Uterus (tissue), 4 donors: Measurements from ENCODE around the gene GPATCH2. TPM values are rescaled to one million over a fixed set of nuclear protein-coding genes. Genes with fewer than 3 reads are reported as not detected.

Experiments
- DNase-seq, 2 donors: peaks; one replicate each; pipeline ENCODE4 v3.0.0-alpha.2; 2019 to 2020
- H3K27ac ChIP-seq, 2 donors: fragments of 200-600 bp; sonication (generic); 1 replicate in 1 of 2; 2 replicates in 1 of 2; pipeline ENCODE4 v1.5.1; 2016 to 2018
- H3K27me3 ChIP-seq, 2 donors: fragments of 200-600 bp; sonication (generic); one replicate each; pipeline ENCODE4 v1.5.1; 2018 to 2019; ENCODE audit warnings: control low read depth in 1 of 2
- H3K36me3 ChIP-seq, 2 donors: fragments of 200-600 bp; sonication (generic); one replicate each; pipeline ENCODE4 v1.5.1; 2019; ENCODE audit warnings: control low read depth in 1 of 2
- H3K4me1 ChIP-seq, 2 donors: fragments of 200-600 bp; sonication (generic); one replicate each; pipeline ENCODE4 v1.5.1; 2018 to 2019; ENCODE audit warnings: control low read depth in 1 of 2
- H3K4me3 ChIP-seq, 2 donors: fragments of 200-600 bp; sonication (generic); 1 replicate in 1 of 2; 2 replicates in 1 of 2; pipeline ENCODE4 v1.5.1; 2018 to 2019; ENCODE audit warnings: mild to moderate bottlenecking in 1 of 2
- H3K9me3 ChIP-seq, 2 donors: fragments of 200-600 bp; sonication (generic); one replicate each; pipeline ENCODE4 v1.5.1; 2019; ENCODE audit warnings: control low read depth in 1 of 2
- CTCF ChIP-seq, 4 experiments: fragments of 200-600 bp in 2 of 4; fragments of 450-650 bp in 2 of 4; sonication (generic) in 2 of 4; IDR thresholded peaks; one replicate each; pipeline ENCODE4 v1.5.1; 2016 to 2019; ENCODE audit warnings: antibody characterized with exemption in 4 of 4, mild to moderate bottlenecking in 2 of 4, moderate library complexity in 1 of 4
- POLR2A ChIP-seq, 2 donors: fragments of 450-650 bp; IDR thresholded peaks; one replicate each; pipeline ENCODE4 v1.6.1; 2016; ENCODE audit warnings: antibody characterized with exemption in 2 of 2, mild to moderate bottlenecking in 1 of 2, moderate library complexity in 1 of 2
- intact Hi-C: fragments of 100-400 bp; cut with DNase I; formaldehyde crosslinking; loops from one replicate; pipeline ENCODE4 v1.15.1; 2023; ENCODE audit warnings: low total_unique reads
- total RNA-seq, 4 donors: library from RNA; depleted of rRNA in 3 of 4; stranded (reverse); fragments of >200 nt in 3 of 4; gene quantifications; one replicate each; pipeline versions ENCODE4 v1.1.0 to v1.2.4, GENCODE V29; 2014 to 2023
- donor health status: DM: yes; HTN: yes; CAD: no.

Gene GPATCH2
- total RNA-seq, 4 donors from 2014 or later: 13.1 to 50.3 (median 19.2) TPM

GRCh38 chr1:217435204-217435603 lies 195.7 kb downstream of the GPATCH2 start:
- Histone ChIP-seq H3K27me3 (no peaks in the 10 kb centered on the region), H3K4me3 (no peak overlapping the region), H3K9me3 (no peaks in the 10 kb centered on the region), H3K4me1 (no peaks in the 10 kb centered on the region), H3K36me3 (no peaks in the 10 kb centered on the region), H3K27ac (no peak overlapping the region)
- DNase-seq: no peak
- intact Hi-C loops: no loop called here
- TF ChIP-seq CTCF (IDR thresholded peaks at IDR 0.05) (no peak), POLR2A (IDR thresholded peaks at IDR 0.05) (no peak)

- intact Hi-C loops: no loop called here
- DNase-seq: no peak
- H3K4me1 ChIP-seq: no peaks in the 10 kb centered on the region
Measured at GRCh38 chr1:217433664-217434063, 197.2 kb downstream of the GPATCH2 start.

GRCh38 chr1:217432339-217432738 lies 198.6 kb downstream of the GPATCH2 start:
- Histone ChIP-seq H3K9me3 (no peaks in the 10 kb centered on the region), H3K36me3 (no peaks in the 10 kb centered on the region), H3K27me3 (no peaks in the 10 kb centered on the region), H3K4me1 (no peaks in the 10 kb centered on the region), H3K4me3 (no peak overlapping the region), H3K27ac (no peak overlapping the region)
- no peak for TF ChIP-seq POLR2A (IDR thresholded peaks at IDR 0.05)
- TF ChIP-seq CTCF (IDR thresholded peaks at IDR 0.05): no peak
- intact Hi-C loops: no loop called here
- DNase-seq: no peak

More at GRCh38 chr1:217433664-217434063, 197.2 kb downstream of the GPATCH2 start:
- no peaks in the 10 kb centered on the region for H3K9me3 ChIP-seq
- H3K27me3 ChIP-seq: no peaks in the 10 kb centered on the region
- no peak overlapping the region for H3K4me3 ChIP-seq
- no peak overlapping the region for H3K27ac ChIP-seq
- TF ChIP-seq CTCF (IDR thresholded peaks at IDR 0.05) (no peak), POLR2A (IDR thresholded peaks at IDR 0.05) (no peak)
- no peaks in the 10 kb centered on the region for H3K36me3 ChIP-seq

- no peak for DNase-seq
- H3K27me3 ChIP-seq: no peaks in the 10 kb centered on the region
- no peaks in the 10 kb centered on the region for H3K4me1 ChIP-seq
- H3K36me3 ChIP-seq: no peaks in the 10 kb centered on the region
- TF ChIP-seq CTCF (IDR thresholded peaks at IDR 0.05) (no peak), POLR2A (IDR thresholded peaks at IDR 0.05) (no peak)
- H3K4me3 ChIP-seq: no peak overlapping the region
- no peak overlapping the region for H3K27ac ChIP-seq
- H3K9me3 ChIP-seq: no peaks in the 10 kb centered on the region
- intact Hi-C loops: no loop called here
Measured at GRCh38 chr1:217431395-217431794, 199.5 kb downstream of the GPATCH2 start.

DNA sequence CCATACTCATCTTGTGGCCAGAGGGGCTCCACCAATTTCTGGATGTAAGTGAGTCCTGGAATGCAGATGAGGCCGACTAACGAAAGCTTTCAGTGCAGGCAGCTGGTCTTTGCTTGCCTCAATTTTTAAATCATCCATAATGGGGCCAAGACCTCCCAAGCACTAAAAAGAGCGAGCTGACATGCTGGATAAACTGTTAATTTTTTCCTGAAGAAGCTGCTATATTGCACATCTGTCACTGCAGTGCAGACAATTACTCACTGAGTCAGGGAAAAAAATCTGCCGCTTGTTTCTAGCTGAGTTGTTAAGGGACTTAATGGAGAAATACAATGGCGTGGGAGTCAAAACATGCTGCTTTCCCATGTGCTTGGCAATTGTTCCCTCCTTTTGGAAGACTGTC lies 205.5 kb downstream of the GPATCH2 start:
- no peaks in the 10 kb centered on the region for H3K27me3 ChIP-seq
- no peak for DNase-seq
- no peak overlapping the region for H3K27ac ChIP-seq
- no peaks in the 10 kb centered on the region for H3K9me3 ChIP-seq
- H3K4me1 ChIP-seq: no peaks in the 10 kb centered on the region
- intact Hi-C loops: no loop called here
- TF ChIP-seq CTCF (IDR thresholded peaks at IDR 0.05) (no peak), POLR2A (IDR thresholded peaks at IDR 0.05) (no peak)
- H3K36me3 ChIP-seq: no peaks in the 10 kb centered on the region
- H3K4me3 ChIP-seq: no peak overlapping the region
